Measurements from ENCODE around the gene RPS27A. TPM values are rescaled to one million over a fixed set of nuclear protein-coding genes. Genes with fewer than 3 reads are reported as not detected.

Gene RPS27A
- total and polyA plus RNA-seq, 9 of the 15 experiments (the other 6 are each of a cell fraction or from before 2014, with no cell fraction given) = 1,383 to 3,282 (median 2,242) TPM

DNA sequence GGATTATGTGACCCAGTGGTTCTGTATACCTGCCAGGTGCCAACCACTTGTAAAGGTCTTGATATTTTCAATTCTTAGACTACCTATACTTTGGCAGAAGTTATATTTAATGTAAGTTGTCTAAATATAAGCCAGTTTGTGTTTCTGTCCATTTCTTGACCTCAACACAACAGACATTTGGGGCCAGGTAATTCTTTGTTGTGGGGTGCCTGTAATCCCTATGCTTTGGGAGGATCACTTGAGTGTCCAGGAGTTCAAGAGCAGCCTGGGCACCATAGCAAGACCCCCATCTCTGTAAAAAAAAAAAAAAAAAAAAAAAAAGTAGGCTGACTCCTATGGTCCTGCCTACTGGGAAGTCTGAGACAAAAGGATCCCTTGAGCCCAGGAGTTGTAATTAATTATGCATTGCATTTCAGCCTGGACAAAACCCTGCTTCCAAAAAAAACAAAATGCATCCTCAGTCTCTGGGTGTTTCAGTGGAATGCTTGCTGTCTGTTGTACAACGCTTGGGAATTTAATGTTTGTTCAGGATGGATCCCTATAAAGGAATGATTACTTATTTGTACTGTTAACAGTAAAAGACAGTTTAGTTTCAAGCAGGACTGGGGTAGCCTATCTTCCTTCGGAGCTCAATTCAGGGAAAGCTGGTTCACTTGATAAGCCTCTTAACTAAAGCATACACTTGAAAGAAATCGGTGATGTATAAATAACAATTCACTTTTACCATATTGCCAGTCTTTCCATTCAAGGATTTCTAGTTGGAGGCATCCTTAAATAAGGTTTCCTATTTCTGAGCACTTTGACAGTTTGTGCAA is 3.4 kb downstream of the RPS27A start (continued):
- TF ChIP-seq, protein P1, sequence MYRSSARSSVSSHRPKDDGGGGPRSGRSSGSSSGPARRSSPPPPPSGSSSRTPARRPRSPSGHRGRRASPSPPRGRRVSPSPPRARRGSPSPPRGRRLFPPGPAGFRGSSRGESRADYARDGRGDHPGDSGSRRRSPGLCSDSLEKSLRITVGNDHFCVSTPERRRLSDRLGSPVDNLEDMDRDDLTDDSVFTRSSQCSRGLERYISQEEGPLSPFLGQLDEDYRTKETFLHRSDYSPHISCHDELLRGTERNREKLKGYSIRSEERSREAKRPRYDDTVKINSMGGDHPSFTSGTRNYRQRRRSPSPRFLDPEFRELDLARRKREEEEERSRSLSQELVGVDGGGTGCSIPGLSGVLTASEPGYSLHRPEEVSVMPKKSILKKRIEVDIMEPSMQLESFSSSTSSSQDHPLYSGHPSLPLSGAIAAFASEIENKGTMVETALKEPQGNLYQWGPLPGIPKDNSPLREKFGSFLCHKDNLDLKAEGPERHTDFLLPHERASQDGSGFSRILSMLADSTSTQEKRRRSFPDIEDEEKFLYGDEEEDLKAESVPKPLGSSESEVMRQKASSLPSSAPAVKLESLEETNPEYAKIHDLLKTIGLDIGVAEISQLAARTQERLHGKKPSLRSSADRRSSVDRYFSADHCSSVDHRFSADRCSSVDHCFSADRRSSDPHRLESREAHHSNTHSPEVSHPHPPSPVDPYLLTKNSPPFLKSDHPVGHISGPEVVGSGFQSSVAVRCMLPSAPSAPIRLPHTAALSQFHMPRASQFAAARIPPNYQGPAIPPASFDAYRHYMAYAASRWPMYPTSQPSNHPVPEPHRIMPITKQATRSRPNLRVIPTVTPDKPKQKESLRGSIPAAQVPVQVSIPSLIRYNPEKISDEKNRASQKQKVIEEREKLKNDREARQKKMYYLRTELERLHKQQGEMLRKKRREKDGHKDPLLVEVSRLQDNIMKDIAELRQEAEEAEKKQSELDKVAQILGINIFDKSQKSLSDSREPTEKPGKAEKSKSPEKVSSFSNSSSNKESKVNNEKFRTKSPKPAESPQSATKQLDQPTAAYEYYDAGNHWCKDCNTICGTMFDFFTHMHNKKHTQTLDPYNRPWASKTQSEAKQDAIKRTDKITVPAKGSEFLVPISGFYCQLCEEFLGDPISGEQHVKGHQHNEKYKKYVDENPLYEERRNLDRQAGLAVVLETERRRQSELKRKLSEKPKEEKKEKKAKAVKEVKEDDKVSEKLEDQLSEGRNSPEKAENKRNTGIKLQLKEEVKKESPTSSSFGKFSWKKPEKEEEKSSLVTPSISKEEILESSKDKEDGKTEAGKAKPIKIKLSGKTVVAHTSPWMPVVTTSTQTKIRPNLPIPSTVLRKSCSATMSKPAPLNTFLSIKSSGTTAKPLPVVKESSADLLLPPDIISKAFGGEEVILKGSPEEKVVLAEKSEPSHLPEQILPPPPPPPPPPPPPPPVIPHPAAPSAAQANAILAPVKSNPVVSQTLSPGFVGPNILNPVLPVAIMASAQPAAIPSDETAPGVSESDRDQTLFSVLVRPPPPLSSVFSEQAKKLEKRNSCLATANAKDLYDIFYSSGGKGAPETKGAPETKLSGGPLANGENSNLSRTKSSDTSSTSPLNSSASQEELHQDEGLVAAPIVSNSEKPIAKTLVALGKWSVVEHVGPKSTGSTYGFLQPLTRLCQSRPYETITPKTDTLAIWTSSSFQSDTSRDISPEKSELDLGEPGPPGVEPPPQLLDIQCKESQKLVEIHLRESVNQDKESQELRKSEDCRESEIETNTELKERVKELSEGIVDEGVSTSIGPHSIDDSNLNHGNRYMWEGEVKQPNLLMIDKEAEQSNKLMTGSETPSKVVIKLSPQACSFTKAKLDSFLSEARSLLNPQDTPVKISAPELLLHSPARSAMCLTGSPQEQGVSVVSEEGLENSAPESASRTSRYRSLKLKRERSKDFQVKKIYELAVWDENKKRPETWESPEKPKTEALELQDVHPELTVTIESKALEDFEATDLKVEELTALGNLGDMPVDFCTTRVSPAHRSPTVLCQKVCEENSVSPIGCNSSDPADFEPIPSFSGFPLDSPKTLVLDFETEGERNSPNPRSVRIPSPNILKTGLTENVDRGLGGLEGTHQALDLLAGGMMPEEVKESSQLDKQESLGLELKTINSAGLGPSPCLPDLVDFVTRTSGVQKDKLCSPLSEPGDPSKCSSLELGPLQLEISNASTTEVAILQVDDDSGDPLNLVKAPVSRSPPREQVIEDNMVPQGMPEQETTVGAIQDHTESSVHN (IDR thresholded peaks at IDR 0.05; ENCODE audit: borderline replicate concordance in 1 of 2, low read depth in 1 of 2) = no peak
- TF ChIP-seq HCFC1 (IDR thresholded peaks at IDR 0.05; ENCODE audit: low read depth, low read length) (no peak), GTF2F1 (IDR thresholded peaks at IDR 0.05; ENCODE audit: low read depth, low read length) (no peak), RAD51 (IDR thresholded peaks at IDR 0.05; ENCODE audit: borderline replicate concordance, low read depth) (no peak), TEAD2 (tag; IDR thresholded peaks at IDR 0.05) (no peak), ADNP (tag; IDR thresholded peaks at IDR 0.05) (no peak), NUFIP1 (IDR thresholded peaks at IDR 0.05; ENCODE audit: partially characterized antibody) (no peak), KDM5B (IDR thresholded peaks at IDR 0.05; ENCODE audit: insufficient replicate concordance, low read depth, low read length) (no peak), TAL1 (IDR thresholded peaks at IDR 0.05) (peak; percentile 58), ILK (tag; IDR thresholded peaks at IDR 0.05; ENCODE audit: borderline replicate concordance, low read depth) (no peak), ZBTB7A (IDR thresholded peaks at IDR 0.05; ENCODE audit: borderline replicate concordance, control insufficient read depth, low read depth, low read length) (no peak), MAFG (tag; conservative IDR thresholded peaks at IDR 0.05) (no peak)
- TF ChIP-seq, protein P2, sequence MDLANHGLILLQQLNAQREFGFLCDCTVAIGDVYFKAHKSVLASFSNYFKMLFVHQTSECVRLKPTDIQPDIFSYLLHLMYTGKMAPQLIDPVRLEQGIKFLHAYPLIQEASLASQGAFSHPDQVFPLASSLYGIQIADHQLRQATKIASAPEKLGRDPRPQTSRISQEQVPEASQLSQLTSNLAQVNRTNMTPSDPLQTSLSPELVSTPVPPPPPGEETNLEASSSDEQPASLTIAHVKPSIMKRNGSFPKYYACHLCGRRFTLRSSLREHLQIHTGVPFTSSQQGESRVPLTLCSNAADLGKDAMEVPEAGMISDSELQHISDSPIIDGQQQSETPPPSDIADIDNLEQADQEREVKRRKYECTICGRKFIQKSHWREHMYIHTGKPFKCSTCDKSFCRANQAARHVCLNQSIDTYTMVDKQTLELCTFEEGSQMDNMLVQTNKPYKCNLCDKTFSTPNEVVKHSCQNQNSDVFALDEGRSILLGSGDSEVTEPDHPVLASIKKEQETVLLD (IDR thresholded peaks at IDR 0.05) = no peak
- TF ChIP-seq, protein P3, sequence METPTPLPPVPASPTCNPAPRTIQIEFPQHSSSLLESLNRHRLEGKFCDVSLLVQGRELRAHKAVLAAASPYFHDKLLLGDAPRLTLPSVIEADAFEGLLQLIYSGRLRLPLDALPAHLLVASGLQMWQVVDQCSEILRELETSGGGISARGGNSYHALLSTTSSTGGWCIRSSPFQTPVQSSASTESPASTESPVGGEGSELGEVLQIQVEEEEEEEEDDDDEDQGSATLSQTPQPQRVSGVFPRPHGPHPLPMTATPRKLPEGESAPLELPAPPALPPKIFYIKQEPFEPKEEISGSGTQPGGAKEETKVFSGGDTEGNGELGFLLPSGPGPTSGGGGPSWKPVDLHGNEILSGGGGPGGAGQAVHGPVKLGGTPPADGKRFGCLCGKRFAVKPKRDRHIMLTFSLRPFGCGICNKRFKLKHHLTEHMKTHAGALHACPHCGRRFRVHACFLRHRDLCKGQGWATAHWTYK (CRISPR knock-in tag; IDR thresholded peaks at IDR 0.05) = no peak
- TF ChIP-seq, protein P4, sequence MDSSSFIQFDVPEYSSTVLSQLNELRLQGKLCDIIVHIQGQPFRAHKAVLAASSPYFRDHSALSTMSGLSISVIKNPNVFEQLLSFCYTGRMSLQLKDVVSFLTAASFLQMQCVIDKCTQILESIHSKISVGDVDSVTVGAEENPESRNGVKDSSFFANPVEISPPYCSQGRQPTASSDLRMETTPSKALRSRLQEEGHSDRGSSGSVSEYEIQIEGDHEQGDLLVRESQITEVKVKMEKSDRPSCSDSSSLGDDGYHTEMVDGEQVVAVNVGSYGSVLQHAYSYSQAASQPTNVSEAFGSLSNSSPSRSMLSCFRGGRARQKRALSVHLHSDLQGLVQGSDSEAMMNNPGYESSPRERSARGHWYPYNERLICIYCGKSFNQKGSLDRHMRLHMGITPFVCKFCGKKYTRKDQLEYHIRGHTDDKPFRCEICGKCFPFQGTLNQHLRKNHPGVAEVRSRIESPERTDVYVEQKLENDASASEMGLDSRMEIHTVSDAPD (CRISPR knock-in tag; IDR thresholded peaks at IDR 0.05) = no peak
